ENCODE measurements around the gene USP31.

The USP31 gene

DNA sequence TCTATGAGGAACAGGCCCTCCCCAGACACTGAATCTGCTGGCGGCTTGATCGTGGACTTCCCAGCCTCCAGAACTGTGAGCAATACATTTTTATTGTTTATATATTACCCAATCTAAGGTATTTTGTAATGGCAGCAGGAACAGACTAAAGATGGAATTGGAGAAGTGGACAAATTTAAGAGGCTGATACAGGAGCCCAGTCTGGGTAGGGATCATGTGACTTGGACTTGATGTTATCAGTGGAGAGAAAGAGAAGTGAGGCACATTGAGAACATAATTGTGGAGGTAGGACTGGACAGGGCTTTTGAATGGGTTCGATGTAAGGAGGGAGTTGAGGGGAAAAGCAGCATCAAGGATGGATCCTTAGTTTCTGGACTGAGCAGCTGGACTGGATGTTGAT is 93.8 kb downstream of the USP31 start:
- DNase-seq: no peak

- peak; percentile 6 for DNase-seq
Measured at GRCh38 chr16:23052908-23053580, 96.2 kb downstream of the USP31 start.

- DNase-seq: no peak
Measured at GRCh38 chr16:23052221-23052620, 97.0 kb downstream of the USP31 start.

- no peak for DNase-seq
Measured at GRCh38 chr16:23051587-23051986, 97.7 kb downstream of the USP31 start.

GRCh38 chr16:23048164-23048563 is 101.1 kb downstream of the USP31 start:
- no peak for DNase-seq

- DNase-seq: no peak
Measured at GRCh38 chr16:23045025-23045424, 104.2 kb downstream of the USP31 start.

- DNase-seq: no peak
Measured at GRCh38 chr16:23040246-23040645, 109.0 kb downstream of the USP31 start.

DNA sequence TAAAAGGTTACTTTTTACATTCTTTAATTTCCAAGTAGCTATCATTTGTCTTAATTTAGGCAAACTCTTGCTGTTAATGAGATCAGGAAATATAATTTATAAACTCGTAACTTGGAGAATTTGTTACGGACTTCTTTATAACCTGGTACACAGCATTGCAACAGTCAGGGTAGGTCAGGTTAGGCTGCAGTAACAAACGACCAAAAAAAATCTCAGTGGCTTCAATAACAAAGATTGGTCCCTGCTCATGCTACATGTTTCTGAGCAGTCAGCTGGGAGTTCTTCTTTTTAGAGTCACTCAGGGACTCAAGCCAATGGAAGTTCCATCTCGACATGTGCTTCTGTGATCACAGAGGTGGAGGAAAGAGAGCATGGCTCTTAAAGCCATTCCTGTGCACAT is 110.1 kb downstream of the USP31 start:
- no peak for DNase-seq

DNA sequence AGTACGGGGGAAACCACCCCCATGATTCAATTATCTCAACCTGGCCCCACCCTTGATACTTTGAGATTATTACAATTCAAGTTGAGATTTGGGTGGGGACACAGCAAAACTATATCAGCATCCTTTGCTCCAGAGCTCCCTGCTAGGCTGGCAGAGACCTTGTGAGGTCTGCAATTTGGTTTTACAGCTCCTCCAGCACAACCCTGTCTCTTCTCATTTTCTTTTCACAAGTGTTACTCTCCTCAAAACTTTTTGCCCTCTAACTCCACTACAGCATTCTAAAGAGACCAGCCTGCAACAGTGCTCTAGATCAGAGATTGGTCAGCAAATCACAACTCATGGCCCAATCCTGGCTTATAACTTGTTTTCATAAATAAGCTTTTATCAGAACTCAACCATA is 114.0 kb downstream of the USP31 start:
- no peak for DNase-seq

- DNase-seq: no peak
Measured at GRCh38 chr16:23031508-23032098, 117.6 kb downstream of the USP31 start.

GRCh38 chr16:23029733-23030420 is 119.4 kb downstream of the USP31 start:
- no peak for DNase-seq

- peak; percentile 39 for DNase-seq
Measured at GRCh38 chr16:23027386-23027785, 121.9 kb downstream of the USP31 start.

DNA sequence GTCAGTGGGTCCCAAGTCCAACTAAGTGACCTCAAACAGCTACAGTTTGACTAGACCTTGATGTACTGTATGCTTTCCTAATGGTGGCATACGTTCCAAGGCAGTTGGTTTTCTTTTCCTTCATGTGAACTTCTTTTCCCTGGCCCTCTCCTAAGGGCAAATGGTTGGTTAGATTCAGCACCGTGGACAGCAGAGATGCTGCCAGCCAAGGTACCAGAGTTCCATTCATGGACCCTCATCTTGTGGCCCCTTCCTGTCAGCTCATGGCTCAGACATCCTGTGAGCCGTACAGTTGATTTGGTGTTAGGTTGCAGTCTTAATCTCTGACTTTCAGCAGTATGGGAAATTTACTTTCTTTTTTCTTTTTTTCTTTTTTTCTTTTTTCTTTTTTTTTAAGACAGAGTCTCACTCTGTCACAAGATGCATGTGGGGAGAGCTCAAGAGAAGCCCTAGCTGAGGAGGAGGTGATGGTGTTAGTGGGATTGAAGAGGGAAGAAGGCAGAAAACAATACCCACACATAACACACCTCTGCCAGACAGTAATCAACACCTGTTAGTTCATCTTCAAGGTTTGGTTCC is 122.4 kb downstream of the USP31 start:
- DNase-seq: no peak

DNA sequence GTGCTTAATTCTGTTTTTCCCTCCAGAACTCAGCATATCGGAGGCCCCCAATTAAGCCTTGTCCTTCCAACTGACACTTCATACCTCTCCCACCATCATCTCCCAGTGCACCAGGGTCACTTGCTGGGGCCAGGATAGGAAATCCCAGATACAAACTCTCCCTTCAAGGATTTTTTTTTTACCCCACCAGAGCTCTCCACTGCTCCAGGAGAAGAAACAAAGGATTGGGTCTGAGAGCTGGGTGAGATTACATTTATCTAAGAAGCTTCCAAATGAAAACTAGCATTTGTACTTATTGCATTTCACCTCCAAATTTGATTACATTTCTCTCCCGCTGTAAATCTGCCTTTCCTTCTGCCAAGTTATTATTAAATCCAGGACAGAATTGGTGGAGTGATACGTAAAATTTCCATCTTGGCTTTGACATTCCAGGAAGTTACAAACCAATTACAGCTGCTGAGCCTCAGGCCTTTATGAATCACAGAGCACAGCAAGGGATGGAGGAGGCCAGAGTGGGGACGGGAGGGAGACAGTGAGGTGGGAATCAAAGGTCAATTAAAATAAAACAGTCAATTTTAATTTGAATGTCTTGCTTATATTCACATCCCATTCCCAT is 123.5 kb downstream of the USP31 start:
- no peak for DNase-seq

- DNase-seq: no peak
Measured at GRCh38 chr16:23024044-23024443, 125.2 kb downstream of the USP31 start.

DNA sequence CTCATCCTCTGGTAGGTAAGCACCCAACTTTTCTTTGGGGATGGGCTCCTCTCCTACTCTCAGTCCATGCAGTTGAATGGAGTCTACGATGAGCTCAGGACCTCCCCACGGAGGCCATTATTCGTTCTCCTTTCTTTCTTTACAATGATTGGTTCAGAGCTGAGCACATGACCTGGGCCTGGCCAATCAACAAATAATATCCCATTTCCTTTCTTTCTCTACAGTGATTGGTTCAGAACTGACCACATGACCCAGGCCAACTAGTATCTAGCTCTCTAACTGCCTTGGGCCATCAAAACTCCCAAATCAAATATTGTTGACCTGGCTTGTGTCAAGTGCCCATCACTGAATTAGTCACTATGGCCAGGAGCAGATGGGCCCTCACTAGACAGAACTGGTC is 129.2 kb downstream of the USP31 start:
- no peak for DNase-seq

DNA sequence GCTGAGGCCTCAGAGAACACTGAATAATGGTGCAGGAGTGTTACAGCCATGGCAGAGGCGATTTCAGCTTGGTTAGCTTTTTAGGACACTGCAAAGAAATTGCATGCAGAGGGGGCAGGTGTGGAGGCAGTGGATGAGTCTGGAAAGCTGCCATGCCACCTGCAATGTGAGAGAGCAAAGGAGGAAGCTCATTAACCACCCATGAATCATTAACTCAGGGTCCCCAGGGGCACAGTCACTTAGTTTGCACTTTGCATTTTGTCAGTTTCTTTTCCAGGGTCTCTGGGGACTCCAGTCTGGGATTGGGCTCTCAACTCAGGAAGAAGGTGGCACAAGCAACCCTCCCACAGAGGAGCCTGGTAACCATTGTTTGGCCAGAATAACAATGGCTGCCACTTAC is 132.9 kb downstream of the USP31 start:
- DNase-seq: no peak

GRCh38 chr16:23015580-23015979 is 133.7 kb downstream of the USP31 start:
- DNase-seq: no peak

DNA sequence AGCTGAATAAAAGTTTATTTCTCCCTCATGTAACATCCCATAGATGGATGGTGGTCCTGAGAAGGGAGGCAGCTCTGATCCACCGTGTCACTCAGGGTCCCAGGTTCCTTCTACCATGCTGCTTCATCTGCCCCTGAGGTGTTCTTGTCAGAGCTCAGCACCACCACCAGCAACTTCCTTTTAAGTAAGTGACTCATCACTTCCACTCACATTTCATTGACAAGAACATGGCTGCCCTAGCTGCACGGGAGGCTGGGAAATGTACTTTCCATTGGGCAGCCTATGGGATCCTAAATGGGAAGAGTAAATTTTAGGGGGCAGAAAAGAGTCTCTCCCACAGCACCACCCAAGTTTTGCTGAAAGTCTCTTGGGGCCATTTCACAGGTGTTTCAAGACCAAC is 134.7 kb downstream of the USP31 start:
- no peak for DNase-seq
